WI38 (cell line): Measurements from ENCODE around the gene STK4.

Experiments
- H3K4me3 ChIP-seq: 2 replicates; pipeline ENCODE4 v1.5.1; 2011; ENCODE audit warnings: low read depth, mild to moderate bottlenecking, control low read depth, low read length
- TF ChIP-seq, protein P1 (sequence below): IDR thresholded peaks from 2 replicates; pipeline ENCODE4 v1.5.1; 2012; ENCODE audit warnings: low read depth, mild to moderate bottlenecking, control low read depth, low read length

STK4 gene

DNA sequence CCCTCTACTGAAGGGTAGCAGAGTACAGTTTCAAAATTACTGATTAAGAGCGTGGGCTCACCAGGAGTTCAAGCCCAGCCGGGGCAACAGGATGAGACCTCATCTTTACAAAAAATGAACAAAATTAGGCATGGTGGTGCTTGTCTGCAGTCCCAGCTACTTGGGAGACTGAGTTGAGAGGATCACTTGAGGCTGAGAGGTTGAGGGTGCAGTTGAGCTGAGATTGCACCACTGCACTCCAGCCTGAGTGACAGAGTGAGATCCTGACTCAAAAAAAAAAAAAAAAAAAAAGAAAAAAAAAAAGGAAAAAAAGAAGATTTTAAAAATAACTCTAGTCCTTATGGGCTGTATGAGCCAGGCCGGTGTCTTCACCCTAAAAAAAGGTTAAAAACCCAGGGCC lies 37.7 kb upstream of the STK4 start:
- no peak overlapping the region for H3K4me3 ChIP-seq
- TF ChIP-seq, protein P1, sequence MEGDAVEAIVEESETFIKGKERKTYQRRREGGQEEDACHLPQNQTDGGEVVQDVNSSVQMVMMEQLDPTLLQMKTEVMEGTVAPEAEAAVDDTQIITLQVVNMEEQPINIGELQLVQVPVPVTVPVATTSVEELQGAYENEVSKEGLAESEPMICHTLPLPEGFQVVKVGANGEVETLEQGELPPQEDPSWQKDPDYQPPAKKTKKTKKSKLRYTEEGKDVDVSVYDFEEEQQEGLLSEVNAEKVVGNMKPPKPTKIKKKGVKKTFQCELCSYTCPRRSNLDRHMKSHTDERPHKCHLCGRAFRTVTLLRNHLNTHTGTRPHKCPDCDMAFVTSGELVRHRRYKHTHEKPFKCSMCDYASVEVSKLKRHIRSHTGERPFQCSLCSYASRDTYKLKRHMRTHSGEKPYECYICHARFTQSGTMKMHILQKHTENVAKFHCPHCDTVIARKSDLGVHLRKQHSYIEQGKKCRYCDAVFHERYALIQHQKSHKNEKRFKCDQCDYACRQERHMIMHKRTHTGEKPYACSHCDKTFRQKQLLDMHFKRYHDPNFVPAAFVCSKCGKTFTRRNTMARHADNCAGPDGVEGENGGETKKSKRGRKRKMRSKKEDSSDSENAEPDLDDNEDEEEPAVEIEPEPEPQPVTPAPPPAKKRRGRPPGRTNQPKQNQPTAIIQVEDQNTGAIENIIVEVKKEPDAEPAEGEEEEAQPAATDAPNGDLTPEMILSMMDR: no peak

DNA sequence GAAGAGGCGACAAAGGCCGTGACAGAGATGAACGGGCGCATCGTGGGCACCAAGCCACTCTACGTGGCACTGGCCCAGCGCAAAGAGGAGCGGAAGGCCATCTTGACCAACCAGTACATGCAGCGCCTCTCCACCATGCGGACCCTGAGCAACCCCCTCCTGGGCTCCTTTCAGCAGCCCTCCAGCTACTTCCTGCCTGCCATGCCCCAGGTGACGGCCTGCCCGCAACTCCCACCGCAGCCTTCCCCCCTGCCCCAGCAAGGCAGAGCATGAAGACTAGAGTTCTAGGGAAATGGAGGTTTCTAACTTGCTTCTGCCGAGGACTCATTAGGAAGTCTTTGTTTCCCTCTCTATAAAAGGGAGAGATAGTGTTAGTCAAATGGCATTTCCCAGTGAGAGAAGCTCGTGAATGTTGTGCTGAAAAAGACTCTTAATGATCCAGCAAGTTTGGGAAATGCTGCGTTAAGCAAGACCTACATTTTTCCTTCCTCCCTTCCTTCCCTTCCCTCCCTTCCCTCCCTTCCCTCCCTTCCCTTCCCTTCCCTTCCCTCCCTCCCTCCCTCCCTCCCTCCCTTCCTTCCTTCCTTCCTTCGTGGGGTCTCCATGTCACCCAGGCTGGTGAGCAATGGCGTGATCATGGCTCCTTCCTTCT lies 35.7 kb upstream of the STK4 start:
- TF ChIP-seq, protein P1: no peak
- H3K4me3 ChIP-seq: no peak overlapping the region

DNA sequence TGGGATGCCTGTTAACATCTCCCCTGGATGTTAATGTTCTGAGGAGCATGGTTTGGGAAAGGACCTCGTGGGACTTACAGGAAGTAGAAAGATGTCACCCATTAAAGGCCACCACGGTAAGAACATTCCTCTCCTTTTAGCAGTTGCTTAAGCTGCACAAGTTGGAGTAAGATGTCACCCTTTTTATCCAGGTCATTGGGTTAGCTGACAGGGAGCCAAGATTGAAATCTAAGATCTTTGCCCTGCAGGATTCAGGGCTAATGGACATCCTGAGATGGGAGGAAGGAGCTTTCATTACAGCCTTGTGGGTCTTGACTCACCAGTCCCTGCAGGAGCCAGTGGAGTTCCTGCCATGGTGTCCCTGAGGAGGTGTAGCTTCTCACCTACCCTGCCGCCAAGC lies 34.4 kb upstream of the STK4 start:
- TF ChIP-seq, protein P1: no peak
- no peak overlapping the region for H3K4me3 ChIP-seq

DNA sequence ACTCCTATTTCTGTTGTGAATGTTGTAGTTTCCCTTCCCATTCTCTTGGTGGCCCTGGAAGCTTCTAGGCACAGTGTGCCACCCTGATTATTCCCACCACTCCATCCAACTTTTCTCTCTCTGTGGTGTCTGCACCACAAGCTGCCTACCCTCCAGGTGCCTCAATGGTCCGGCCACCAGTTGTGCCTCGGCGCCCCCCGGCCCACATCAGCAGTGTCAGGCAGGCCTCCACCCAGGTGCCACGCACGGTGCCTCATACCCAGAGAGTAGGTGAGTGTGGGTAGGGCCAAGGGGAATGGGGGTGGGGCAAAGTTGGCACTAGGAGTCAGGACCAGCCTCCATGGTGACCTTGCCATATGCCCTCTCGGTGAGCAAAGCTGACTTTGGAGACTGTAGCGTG lies 33.4 kb upstream of the STK4 start:
- H3K4me3 ChIP-seq: no peak overlapping the region
- TF ChIP-seq, protein P1: no peak

DNA sequence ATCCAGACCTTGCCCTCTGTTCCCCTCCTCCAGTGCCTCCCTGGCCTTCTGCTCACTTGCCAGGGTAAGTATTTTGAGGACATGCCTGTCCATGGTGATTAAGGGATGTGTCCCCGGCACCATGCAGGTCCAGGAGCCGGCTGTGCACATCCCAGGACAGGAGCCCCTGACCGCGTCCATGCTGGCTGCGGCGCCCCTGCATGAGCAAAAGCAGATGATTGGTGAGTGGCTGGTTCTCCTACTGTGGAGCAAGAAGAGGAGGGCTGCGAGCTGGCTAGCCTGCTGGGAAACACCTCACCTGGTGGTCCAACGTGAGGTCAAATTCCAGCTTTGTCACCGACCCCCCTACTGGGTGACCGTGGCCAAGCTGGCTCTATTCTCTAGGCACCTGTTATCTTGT lies 29.8 kb upstream of the STK4 start:
- H3K4me3 ChIP-seq: no peak overlapping the region
- TF ChIP-seq, protein P1: no peak

DNA sequence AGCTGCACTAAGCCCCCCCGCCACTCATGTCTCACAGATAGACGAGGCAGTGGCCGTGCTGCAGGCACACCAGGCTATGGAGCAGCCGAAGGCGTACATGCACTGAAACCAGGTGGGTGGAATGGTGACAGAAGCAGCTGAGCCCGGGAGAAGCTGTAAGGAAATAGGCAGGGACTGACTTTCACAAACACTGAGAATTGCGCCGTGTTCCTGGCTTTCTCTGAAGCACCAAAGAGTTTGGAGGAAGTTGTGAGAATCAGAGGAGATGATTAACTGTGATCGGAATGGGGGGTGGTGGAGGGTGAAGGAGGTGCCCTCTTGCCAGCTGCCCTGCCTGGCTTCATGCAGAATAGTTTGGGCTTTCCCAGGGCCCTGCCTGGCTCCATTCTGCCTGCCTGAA lies 27.7 kb upstream of the STK4 start:
- H3K4me3 ChIP-seq: no peak overlapping the region
- TF ChIP-seq, protein P1: no peak

DNA sequence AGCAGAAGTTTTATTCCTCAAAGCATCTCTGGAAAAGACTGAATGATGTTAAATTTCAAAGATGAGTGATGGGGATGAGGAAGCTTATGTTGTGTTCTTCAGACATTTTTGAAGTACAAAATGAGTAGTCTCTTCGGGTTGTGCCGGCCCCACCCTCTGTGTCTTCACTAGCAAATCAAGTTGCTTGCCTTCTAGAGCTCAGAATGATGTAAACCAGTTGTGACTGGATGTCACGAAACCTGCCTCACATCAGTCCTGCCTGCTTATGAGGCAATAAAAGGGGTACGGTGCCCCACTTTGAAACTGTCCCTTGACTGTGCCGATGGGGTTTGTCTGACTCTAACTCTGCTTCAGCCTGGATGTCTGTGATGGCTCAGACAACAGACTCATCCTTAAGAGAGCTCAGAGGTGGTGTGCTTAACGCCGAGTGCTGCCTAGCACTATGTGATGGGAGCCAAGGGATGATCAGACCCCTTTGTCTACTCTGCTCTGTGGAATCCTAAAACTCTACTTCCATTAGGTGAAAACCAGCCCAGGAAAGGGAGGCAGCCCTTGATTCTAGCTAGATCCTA lies 25.1 kb upstream of the STK4 start:
- no peak overlapping the region for H3K4me3 ChIP-seq
- TF ChIP-seq, protein P1: no peak
